ENCODE measurements around the gene ADCY9.
A peak's percentile ranks its signal among the peaks of the same experiment; 100 is the strongest.
"Not testable (repeated sequence)": the region's sequence is repeated elsewhere in the genome, so short reads cannot be mapped to it uniquely, and the experiment has no call there.

Gene ADCY9

GRCh38 chr16:3966681-3967080 lies 149.6 kb downstream of the ADCY9 start:
- DNase-seq: no peak

GRCh38 chr16:3965781-3966582 lies 150.3 kb downstream of the ADCY9 start:
- DNase-seq: no peak

- no peak for DNase-seq
These were observed 150.9 kb downstream of the ADCY9 start for GRCh38 chr16:3965306-3965705.

GRCh38 chr16:3964686-3965290 lies 151.5 kb downstream of the ADCY9 start:
- DNase-seq: no peak

- DNase-seq: no peak
These were observed 152.2 kb downstream of the ADCY9 start for GRCh38 chr16:3963886-3964685.

- DNase-seq: peak; percentile 61
These were observed 153.0 kb downstream of the ADCY9 start for GRCh38 chr16:3963203-3963602.

GRCh38 chr16:3961449-3961849 lies 154.8 kb downstream of the ADCY9 start:
- DNase-seq: no peak

GRCh38 chr16:3959926-3960590 lies 156.2 kb downstream of the ADCY9 start:
- DNase-seq: not testable (repeated sequence)

- no peak for DNase-seq
These were observed 157.1 kb downstream of the ADCY9 start for GRCh38 chr16:3959148-3959547.

GRCh38 chr16:3957344-3957980 lies 158.8 kb downstream of the ADCY9 start:
- no peak for DNase-seq

- no peak for DNase-seq
These were observed 161.8 kb downstream of the ADCY9 start for GRCh38 chr16:3954411-3954921.

GRCh38 chr16:3953728-3954410 lies 162.4 kb downstream of the ADCY9 start:
- DNase-seq: no peak

- DNase-seq: no peak
These were observed 163.5 kb downstream of the ADCY9 start for GRCh38 chr16:3952737-3953131.

- no peak for DNase-seq
These were observed 164.1 kb downstream of the ADCY9 start for GRCh38 chr16:3951861-3952736.

GRCh38 chr16:3951380-3951779 lies 164.9 kb downstream of the ADCY9 start:
- not testable (repeated sequence) for DNase-seq

- no peak for DNase-seq
These were observed 165.7 kb downstream of the ADCY9 start for GRCh38 chr16:3950343-3951193.

- DNase-seq: no peak
These were observed 166.3 kb downstream of the ADCY9 start for GRCh38 chr16:3949946-3950342.

GRCh38 chr16:3949287-3949686 lies 167.0 kb downstream of the ADCY9 start:
- DNase-seq: no peak

GRCh38 chr16:3948378-3948995 lies 167.8 kb downstream of the ADCY9 start:
- no peak for DNase-seq
